ENCODE results near the gene NID2.

NID2 gene

GRCh38 chr14:52002542-52002941 is 66.3 kb downstream of the NID2 start:
- no peak for DNase-seq (ENCODE audit: low spot score)

- DNase-seq (ENCODE audit: low spot score): no peak
Measured at GRCh38 chr14:52000696-52001095, 68.2 kb downstream of the NID2 start.

GRCh38 chr14:52000019-52000582 is 68.8 kb downstream of the NID2 start:
- DNase-seq (ENCODE audit: low spot score): no peak

GRCh38 chr14:51999084-51999483 is 69.8 kb downstream of the NID2 start:
- no peak for DNase-seq (ENCODE audit: low spot score)

GRCh38 chr14:51998348-51998747 is 70.5 kb downstream of the NID2 start:
- no peak for DNase-seq (ENCODE audit: low spot score)

- peak; percentile 24 for DNase-seq (ENCODE audit: low spot score)
Measured at GRCh38 chr14:51996148-51996746, 72.6 kb downstream of the NID2 start.

GRCh38 chr14:51993285-51993920 is 75.5 kb downstream of the NID2 start:
- peak; percentile 35 for DNase-seq (ENCODE audit: low spot score)

GRCh38 chr14:51990488-51990887 is 78.4 kb downstream of the NID2 start:
- no peak for DNase-seq (ENCODE audit: low spot score)

- DNase-seq (ENCODE audit: low spot score): peak; percentile 94
Measured at GRCh38 chr14:51989293-51990234, 79.3 kb downstream of the NID2 start, which contains the start of gene RTRAF. Gene RTRAF, plus strand, starts transcription at chr14:51989546. Its CDS starts 94 bp downstream, at chr14:51989640.

- no peak for DNase-seq (ENCODE audit: low spot score)
Measured at GRCh38 chr14:51988221-51988620, 80.6 kb downstream of the NID2 start.

GRCh38 chr14:51981218-51981854 is 87.5 kb downstream of the NID2 start:
- peak; percentile 11 for DNase-seq (ENCODE audit: low spot score)

GRCh38 chr14:51979088-51979709 is 89.7 kb downstream of the NID2 start:
- peak; percentile 83 for DNase-seq (ENCODE audit: low spot score)

- no peak for DNase-seq (ENCODE audit: low spot score)
Measured at GRCh38 chr14:51978681-51979085, 90.2 kb downstream of the NID2 start.

- DNase-seq (ENCODE audit: low spot score): no peak
Measured at GRCh38 chr14:51977075-51977474, 91.8 kb downstream of the NID2 start.

GRCh38 chr14:51972566-51972965 is 96.3 kb downstream of the NID2 start:
- DNase-seq (ENCODE audit: low spot score): no peak

- DNase-seq (ENCODE audit: low spot score): no peak
Measured at GRCh38 chr14:51969852-51970540, 98.9 kb downstream of the NID2 start.

- no peak for DNase-seq (ENCODE audit: low spot score)
Measured at GRCh38 chr14:51967521-51967920, 101.3 kb downstream of the NID2 start.

- DNase-seq (ENCODE audit: low spot score): no peak
Measured at GRCh38 chr14:51963286-51963685, 105.6 kb downstream of the NID2 start.

- no peak for DNase-seq (ENCODE audit: low spot score)
Measured at GRCh38 chr14:51962711-51963110, 106.1 kb downstream of the NID2 start.

GRCh38 chr14:51960866-51961265 is 108.0 kb downstream of the NID2 start:
- DNase-seq (ENCODE audit: low spot score): no peak

GRCh38 chr14:51959928-51960327 is 108.9 kb downstream of the NID2 start:
- DNase-seq (ENCODE audit: low spot score): no peak
